ENCODE measurements around the gene HNRNPA2B1. TPM values are rescaled to one million over a fixed set of nuclear protein-coding genes. Genes with fewer than 3 reads are reported as not detected.
"Not testable (repeated sequence)": the region's sequence is repeated elsewhere in the genome, so short reads cannot be mapped to it uniquely, and the experiment has no call there.

Gene HNRNPA2B1
- total RNA-seq, 1 donor from 2014 or later, result 398 TPM

- DNase-seq, result no peak
- Histone ChIP-seq H3K27me3 (ENCODE audit: low read depth) (peaks cover 63% of the 10 kb centered on the region), H3K4me1 (peaks cover 25% of the 10 kb centered on the region), H3K4me3 (no peak overlapping the region), H3K27ac (replicated peaks) (no peak overlapping the region), H3K9me3 (replicated peaks) (no peaks in the 10 kb centered on the region), H3K36me3 (no peaks in the 10 kb centered on the region)
- intact Hi-C loops (cut with micrococcal nuclease), result no loop called here
- TF ChIP-seq, protein P1, sequence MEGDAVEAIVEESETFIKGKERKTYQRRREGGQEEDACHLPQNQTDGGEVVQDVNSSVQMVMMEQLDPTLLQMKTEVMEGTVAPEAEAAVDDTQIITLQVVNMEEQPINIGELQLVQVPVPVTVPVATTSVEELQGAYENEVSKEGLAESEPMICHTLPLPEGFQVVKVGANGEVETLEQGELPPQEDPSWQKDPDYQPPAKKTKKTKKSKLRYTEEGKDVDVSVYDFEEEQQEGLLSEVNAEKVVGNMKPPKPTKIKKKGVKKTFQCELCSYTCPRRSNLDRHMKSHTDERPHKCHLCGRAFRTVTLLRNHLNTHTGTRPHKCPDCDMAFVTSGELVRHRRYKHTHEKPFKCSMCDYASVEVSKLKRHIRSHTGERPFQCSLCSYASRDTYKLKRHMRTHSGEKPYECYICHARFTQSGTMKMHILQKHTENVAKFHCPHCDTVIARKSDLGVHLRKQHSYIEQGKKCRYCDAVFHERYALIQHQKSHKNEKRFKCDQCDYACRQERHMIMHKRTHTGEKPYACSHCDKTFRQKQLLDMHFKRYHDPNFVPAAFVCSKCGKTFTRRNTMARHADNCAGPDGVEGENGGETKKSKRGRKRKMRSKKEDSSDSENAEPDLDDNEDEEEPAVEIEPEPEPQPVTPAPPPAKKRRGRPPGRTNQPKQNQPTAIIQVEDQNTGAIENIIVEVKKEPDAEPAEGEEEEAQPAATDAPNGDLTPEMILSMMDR (IDR thresholded peaks at IDR 0.05; ENCODE audit: borderline replicate concordance), result no peak
Observed at GRCh38 chr7:26151096-26151495, 49.5 kb downstream of the HNRNPA2B1 start.

- Histone ChIP-seq H3K4me3 (no peak overlapping the region), H3K27me3 (ENCODE audit: low read depth) (peaks cover 61% of the 10 kb centered on the region), H3K36me3 (no peaks in the 10 kb centered on the region), H3K9me3 (replicated peaks) (no peaks in the 10 kb centered on the region), H3K27ac (replicated peaks) (no peak overlapping the region), H3K4me1 (peaks cover 18% of the 10 kb centered on the region)
- no peak for DNase-seq
- TF ChIP-seq, protein P1 (IDR thresholded peaks at IDR 0.05; ENCODE audit: borderline replicate concordance), result no peak
- intact Hi-C loops (cut with micrococcal nuclease), result no loop called here
Observed at GRCh38 chr7:26149391-26149977, 51.1 kb downstream of the HNRNPA2B1 start.

GRCh38 chr7:26148307-26148700, 52.2 kb downstream of the HNRNPA2B1 start:
- H3K27ac ChIP-seq (replicated peaks); intact Hi-C loops (cut with micrococcal nuclease); H3K9me3 ChIP-seq (replicated peaks); H3K36me3 ChIP-seq; H3K4me3 ChIP-seq; DNase-seq: not testable (repeated sequence)
- H3K27me3 ChIP-seq (ENCODE audit: low read depth), result peaks cover 61% of the 10 kb centered on the region
- H3K4me1 ChIP-seq, result peaks cover 15% of the 10 kb centered on the region

GRCh38 chr7:26147646-26148306, 52.8 kb downstream of the HNRNPA2B1 start:
- DNase-seq; H3K36me3 ChIP-seq; intact Hi-C loops (cut with micrococcal nuclease); H3K4me1 ChIP-seq; H3K4me3 ChIP-seq; H3K27ac ChIP-seq (replicated peaks); H3K9me3 ChIP-seq (replicated peaks): not testable (repeated sequence)
- H3K27me3 ChIP-seq (ENCODE audit: low read depth), result peaks cover 58% of the 10 kb centered on the region

DNA sequence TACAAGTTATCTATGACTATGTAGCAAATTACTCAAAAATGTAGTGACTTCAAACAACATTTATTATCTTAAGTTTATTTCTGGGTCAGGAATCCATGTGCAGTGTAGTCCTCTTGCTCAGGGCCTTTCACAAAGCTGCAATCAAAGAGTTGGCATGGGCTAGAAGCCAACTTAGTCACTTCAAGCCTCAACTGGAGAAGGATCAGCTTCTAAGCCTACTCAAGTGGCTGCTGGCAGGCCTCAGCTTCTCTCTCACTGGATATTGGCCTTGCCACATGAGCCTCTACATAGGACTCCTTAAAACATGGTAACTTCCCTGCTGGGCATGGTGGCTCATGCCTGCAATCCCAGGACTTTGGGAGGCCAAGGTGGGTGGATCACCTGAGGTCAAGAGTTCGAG, 53.5 kb downstream of the HNRNPA2B1 start:
- intact Hi-C loops (cut with micrococcal nuclease), result no loop called here

GRCh38 chr7:26145238-26145637, 55.3 kb downstream of the HNRNPA2B1 start:
- H3K27me3 ChIP-seq (ENCODE audit: low read depth), result peaks cover 34% of the 10 kb centered on the region
- intact Hi-C loops (cut with micrococcal nuclease), result no loop called here
- H3K9me3 ChIP-seq (replicated peaks), result no peaks in the 10 kb centered on the region
- TF ChIP-seq, protein P1 (IDR thresholded peaks at IDR 0.05; ENCODE audit: borderline replicate concordance), result no peak
- no peak for DNase-seq
- no peak overlapping the region for H3K27ac ChIP-seq (replicated peaks)
- H3K4me1 ChIP-seq, result no peaks in the 10 kb centered on the region
- no peak overlapping the region for H3K4me3 ChIP-seq
- no peaks in the 10 kb centered on the region for H3K36me3 ChIP-seq

More for the DNA sequence above, 53.5 kb downstream of the HNRNPA2B1 start:
- H3K36me3 ChIP-seq, result no peaks in the 10 kb centered on the region
- H3K27ac ChIP-seq (replicated peaks), result no peak overlapping the region
- no peak for DNase-seq
- H3K9me3 ChIP-seq (replicated peaks), result no peaks in the 10 kb centered on the region
- peaks cover 51% of the 10 kb centered on the region for H3K27me3 ChIP-seq (ENCODE audit: low read depth)
- H3K4me3 ChIP-seq, result no peak overlapping the region
- H3K4me1 ChIP-seq, result peaks cover 3% of the 10 kb centered on the region
- TF ChIP-seq, protein P1 (IDR thresholded peaks at IDR 0.05; ENCODE audit: borderline replicate concordance), result no peak
